SK-MEL-5 (cell line): ENCODE data around the gene ATF6. TPM values are rescaled to one million over a fixed set of nuclear protein-coding genes. Genes with fewer than 3 reads are reported as not detected.

Source experiments
- DNase-seq: peaks from one replicate; pipeline ENCODE4 v3.0.0-alpha.2; 2016; ENCODE audit warnings: low read depth, low spot score
- in situ Hi-C: cut with HindIII; loops from 2 replicates; pipeline ENCODE4 v1.10.0; 2016; ENCODE audit warnings: low sequenced_read_pairs, high pct_unique_total_duplicates, low pct_unique_long_range_greater_than_20kb
- total RNA-seq: library from RNA; depleted of rRNA; stranded (reverse); fragments of >200 nt; shearing (Covaris generic); gene quantifications from 2 replicates; pipeline ENCODE4 v1.2.3, GENCODE V29; 2014

Gene ATF6
- total RNA-seq, 1 experiment from 2014 or later = 38.8 TPM

DNA sequence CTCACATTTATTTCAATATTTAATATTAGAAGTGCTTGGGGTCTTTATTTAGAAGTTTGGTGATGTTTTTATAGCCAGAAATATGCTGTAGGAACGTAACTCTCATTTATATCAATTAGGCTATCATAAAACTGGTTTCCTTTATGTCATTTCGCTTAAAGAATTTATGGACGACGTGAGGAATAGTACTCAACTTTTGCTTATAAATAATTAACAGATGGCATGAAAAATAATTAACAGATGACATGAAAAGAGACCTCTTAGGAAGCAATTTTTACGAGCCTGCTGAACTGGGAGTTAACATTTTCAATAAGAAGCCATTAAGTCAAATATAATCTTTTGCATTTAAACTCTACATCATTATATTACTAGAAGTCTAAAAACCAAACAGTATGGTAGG, 134.0 kb downstream of the ATF6 start:
- no peak for DNase-seq
- in situ Hi-C loops = no loop called here

DNA sequence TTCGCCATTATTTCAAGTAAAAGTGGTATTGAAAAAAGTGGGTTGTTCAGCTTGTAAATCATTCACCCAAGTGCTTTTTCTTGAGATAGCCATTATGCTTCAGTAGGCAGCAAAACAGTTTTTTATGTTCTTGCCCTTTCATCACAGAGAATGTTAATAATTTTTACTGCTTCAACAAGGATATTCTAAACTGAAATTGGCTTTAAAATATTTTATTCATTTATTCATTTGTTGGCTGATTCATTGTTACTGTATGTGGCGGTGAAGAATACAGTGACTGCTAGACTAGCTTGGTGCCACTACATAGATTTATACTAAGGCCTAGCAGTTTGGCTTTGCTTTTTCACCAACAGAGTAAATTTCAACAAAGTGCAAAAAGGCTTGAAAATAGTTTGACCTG, 136.1 kb downstream of the ATF6 start:
- no peak for DNase-seq
- in situ Hi-C loops = no loop called here

- peak; percentile 49 for DNase-seq
- in situ Hi-C loops = no loop called here
These were observed 139.3 kb downstream of the ATF6 start for GRCh38 chr1:161905269-161905884.

DNA sequence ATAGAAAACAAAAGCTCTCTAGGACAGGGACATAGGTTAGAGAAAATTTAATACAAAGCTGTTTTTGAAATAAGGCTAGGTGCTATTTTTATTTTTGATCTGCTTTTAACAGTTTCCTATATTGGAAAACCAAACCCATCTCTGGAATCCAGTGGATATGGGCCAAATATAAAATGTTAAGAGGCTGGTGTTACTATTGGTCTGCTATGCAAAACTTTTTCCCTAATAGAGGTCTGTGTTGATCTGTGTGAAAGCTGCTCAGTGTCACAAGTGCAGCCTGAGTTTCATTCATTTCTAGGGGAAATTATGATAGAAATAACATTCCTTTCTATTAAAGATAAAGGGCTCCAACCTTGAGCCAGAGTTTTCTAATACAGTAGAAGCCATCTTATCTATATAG, 141.1 kb downstream of the ATF6 start:
- in situ Hi-C loops = no loop called here
- DNase-seq = no peak

- DNase-seq = no peak
- in situ Hi-C loops = no loop called here
These were observed 142.1 kb downstream of the ATF6 start for GRCh38 chr1:161908264-161908663.

DNA sequence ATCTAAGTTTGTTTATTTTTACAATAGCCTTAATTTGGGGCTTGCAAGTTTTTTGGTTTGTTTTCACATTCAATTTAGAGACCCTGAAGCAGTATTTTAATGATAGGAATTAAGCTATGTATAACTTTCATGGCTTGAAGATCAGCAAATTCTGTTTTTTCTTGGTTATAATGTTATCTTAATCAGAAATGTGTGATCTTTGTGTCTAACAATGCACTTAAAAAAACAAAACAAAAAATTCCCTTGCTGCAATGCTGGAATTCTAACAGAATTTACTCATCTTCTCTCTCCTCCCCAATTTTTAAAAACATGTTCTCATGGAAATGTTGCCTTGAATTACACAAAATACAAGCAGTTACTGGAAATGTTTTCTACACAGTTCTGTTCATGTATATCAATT, 144.5 kb downstream of the ATF6 start:
- no peak for DNase-seq
- in situ Hi-C loops = no loop called here

DNA sequence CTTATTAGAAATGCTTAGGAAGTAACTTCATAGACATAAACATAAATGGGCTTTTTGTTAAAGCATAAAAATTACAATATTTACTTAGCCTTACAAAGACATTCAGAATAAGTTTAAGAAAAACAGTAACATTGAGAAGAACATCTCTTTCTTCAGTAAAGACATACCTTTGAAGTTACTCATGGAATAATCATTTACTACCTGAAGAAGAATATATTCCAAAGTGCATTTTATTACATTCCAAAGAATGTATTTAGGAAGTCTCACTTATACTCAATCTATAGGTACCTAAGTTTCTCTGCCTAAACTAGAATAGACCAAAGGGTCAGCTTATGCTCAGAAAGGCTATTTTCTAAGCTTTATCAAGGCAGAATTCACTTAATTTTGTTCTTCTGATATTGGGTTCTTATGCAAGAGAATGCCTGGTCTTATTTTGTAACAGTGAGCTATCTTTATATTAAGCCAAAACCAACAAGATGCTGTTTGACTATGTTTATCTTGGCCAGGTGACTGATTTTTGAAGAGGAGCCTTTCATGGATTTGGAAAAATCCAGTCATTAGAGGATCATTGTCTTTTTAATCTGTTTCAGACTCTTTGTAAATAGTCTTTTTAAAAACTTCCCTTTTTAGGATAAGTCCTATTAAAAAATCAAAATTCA, 147.5 kb downstream of the ATF6 start:
- in situ Hi-C loops = no loop called here

DNA sequence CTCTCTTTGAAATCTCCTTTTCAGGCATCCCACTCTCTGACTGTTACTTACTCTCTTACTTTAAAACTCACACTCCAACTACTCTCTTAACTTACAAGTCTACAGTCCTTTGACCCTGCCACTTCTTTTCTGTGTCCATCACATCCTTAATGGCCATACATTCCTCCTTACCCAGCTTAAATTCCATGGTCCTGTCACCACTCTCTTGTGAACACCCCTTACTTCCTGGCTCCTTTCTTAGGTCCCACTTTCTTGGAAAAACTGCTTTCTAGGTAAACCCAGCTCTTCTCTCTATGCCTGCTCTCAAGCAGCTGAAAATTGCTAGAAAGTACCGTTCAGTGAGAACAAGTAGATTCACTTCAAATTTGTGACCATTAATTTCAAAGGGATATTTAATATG, 148.5 kb downstream of the ATF6 start:
- in situ Hi-C loops = no loop called here
- no peak for DNase-seq

More for the DNA sequence above, 147.5 kb downstream of the ATF6 start:
- no peak for DNase-seq

GRCh38 chr1:161915051-161915503, 149.0 kb downstream of the ATF6 start:
- in situ Hi-C loops = no loop called here
- no peak for DNase-seq

GRCh38 chr1:161915978-161916377, 149.9 kb downstream of the ATF6 start:
- DNase-seq = no peak
- in situ Hi-C loops = no loop called here

- no peak for DNase-seq
- in situ Hi-C loops = no loop called here
These were observed 153.1 kb downstream of the ATF6 start for GRCh38 chr1:161919229-161919628.

DNA sequence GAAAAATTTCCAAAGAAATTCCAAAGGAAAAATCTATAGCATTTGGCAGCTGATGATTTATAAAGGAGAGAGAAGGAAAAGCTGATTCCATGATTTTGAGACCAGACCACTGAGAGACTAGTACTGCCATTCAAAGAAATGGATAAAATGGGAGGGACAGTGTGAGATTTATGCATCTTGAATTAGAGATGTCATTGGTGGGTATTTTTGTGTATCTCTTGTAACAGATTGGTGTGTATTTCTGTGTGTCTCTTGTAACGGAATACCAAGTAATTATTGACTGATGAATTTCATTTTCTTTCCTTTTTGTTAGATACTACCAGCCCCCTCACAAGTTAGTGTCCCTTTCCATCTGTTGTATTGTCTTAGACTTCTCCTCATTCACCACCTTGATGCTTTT, 155.4 kb downstream of the ATF6 start:
- DNase-seq = no peak
- in situ Hi-C loops = no loop called here

- DNase-seq = no peak
- in situ Hi-C loops = no loop called here
These were observed 155.9 kb downstream of the ATF6 start for GRCh38 chr1:161921990-161922389.

GRCh38 chr1:161928056-161928455, 161.9 kb downstream of the ATF6 start:
- no peak for DNase-seq
- in situ Hi-C loops = no loop called here

DNA sequence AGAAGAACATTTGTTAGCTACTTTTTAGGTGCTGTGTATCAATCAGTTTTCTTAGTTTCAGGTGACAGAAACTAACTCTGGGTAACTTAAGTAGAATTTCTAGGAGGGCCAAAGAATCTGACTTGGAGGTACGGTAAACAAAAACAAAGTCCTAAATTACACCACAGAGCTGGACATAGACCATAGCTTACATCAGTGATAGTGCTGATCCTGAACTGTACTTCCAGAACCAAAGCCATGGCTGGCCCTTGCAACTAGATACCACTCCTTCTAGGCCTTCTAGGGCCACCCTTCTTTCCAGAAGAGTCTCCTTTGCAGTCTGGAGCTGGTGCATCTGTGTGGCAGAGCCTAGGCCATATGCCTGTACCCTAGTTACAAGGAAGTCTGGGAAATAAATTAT, 163.0 kb downstream of the ATF6 start:
- in situ Hi-C loops = no loop called here
- DNase-seq = no peak

DNA sequence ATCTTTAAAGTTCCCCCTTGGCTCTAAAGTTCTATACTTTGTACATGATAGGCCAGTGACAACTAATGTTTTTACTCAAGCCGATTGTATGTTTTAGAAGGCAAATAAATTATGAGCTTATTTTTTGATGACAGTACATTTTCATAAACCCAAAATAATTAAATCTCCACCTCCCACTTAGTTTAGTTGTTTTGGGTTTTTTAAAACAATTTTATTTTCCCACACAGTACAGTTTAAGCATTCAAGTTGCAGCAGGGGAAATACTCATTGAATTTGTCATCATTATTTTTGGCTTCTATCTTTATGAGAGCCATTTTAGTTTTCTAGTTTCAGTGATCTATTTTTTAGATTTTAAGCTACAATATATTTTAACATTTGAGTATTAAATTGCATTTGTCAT, 163.9 kb downstream of the ATF6 start:
- in situ Hi-C loops = no loop called here
- DNase-seq = no peak

GRCh38 chr1:161932668-161933067, 166.5 kb downstream of the ATF6 start:
- DNase-seq = no peak
- in situ Hi-C loops = no loop called here

DNA sequence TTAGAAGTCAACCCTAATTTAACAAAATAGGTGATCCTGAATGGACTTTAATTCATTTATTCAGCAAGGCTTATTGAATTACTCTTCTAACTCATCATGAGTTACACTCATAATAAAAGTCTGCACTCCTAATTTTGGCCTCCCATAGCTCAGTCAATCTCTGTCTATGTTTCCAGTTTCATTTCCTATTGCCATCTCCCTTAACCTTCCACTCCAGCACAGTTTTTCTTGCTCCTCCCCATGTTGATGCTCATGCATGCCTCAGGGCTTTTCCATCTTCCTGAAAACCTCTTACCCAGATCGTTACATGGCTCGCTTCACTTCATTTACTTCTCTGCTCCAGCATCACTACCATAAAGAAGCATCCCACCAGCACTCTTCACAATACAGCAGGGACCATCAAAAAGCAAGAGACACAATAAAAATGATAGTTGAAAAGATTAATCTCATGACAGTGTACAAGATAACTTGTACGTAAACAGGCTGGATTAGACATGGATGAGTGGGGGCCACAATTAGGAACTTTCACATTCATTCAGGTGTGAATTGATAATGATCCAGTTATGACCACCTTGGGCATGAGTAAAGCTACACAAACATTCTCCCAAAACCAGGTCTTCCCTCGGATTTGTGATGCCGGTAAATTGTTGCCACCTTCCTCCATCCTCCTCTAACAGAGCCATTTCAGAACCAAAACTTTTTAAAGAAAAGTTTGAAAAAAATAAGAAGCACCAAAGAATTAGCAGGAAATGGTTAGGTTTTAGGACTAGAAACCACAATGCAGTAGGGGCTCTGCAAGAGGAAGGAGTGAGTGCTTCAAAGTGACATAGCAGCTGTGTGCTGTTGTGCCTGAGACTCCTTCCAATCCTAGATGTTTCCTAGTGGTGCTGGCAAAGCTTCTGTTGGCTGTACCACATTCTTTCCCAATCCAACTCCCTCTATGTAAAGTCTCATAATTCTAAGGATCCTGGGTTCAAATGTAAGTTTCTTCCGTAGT, 167.8 kb downstream of the ATF6 start:
- no peak for DNase-seq
- in situ Hi-C loops = no loop called here
